Stimulated activated CD8-positive, alpha-beta memory T cell treated with anti-CD3 and anti-CD28 coated beads, Interleukin-4, amount 100 ng/mL, for 48 hours (primary cell): Measurements from ENCODE around the gene PPP2R2D.

Experiments used
- DNase-seq: peaks from one replicate; pipeline ENCODE4 v3.0.0-alpha.2; 2020

Gene PPP2R2D

DNA sequence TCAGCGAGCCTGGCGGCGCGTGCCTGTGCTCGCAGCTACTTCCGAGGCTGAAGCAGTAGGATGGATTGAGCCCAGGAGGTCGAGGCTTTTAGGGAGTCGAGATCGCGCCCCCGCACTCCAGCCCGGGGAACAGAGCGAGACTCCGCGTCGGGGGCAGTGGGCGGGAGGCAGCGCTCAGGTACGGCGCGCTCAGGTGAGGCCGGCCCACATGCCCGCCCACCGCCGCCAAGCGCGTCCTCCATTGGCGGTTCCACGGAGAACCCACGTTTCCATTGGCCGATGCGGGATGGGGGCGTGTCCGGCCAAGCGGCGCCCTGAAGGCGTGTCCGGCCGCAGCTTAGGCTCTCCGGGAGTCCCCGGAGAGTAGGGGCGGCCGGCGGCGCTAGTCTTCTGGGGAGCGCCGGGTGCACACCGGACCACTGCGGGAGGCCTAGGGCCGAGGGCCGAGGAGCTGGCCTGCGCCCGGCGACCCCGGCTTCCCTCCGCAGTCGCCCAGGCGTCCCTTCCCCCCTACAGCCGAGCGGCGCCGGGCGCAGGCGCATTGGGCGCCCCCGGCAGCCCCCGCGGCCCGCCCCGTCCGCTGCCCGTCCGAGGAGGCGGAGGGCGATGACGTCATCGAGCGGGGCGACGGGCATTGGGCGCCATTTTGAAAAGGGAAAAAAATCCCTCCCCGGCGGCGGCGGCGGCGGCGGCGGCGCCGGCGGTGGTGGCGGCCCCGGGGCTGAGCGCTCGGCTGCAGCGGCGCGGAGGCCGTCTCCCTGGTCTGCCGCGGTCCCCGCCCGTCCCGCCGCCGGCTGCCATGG lies at the start of gene PPP2R2D:
PPP2R2D (plus strand) TSS at position 659 of the 803 bp plus-strand sequence; CDS start at position 800, 141 bp downstream.
- DNase-seq: peak; percentile 95

DNA sequence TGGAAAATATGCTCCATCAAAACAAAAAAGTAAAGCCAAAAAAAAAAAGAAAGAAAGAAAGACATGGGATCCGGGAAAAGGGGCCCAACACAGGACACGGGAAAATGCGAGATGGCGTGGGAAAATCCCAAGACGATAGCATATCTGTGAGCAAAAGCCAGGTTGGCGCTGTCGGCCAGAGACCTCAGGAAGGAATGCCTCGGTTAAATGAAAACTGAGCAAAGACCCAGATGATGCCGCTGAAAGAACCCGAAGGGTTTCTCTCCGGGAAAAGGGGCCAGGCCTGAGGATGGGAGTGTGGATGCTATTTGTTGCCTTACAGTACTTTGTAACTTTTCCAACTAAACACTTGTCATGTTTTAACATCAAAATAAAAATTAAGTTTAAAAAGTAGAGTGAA lies 49.5 kb upstream of the PPP2R2D start:
- no peak for DNase-seq

DNA sequence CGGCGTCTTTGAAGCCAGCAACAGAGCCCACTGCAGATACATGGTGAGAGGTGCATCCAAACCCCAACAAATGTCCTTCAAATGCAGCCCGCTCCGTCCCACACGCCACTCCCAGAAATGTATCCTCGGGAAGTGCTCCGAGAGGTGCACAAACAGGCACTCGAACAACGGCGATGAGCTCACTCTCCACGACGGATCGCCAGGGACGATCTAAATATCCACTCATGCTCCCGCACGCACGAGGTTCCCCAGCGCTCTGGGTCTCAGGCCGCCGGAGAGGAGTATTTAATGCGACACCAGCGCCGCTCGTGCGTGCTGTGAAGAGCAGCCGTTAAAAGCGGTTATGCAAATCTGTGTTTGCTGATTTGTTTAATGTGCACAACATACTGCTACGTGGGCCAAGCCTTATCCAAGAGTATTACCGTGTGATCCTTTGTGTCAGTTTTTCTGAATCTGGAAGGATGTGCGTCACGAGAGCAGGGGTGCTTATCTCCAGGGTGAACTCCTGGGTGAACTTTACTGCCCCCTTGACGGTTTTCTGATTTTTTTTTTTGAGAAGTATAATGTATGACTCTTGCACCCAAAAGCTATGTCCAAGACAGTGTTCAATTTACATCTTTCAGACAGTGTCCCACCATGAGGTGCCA lies 48.5 kb upstream of the PPP2R2D start:
- DNase-seq: no peak

DNA sequence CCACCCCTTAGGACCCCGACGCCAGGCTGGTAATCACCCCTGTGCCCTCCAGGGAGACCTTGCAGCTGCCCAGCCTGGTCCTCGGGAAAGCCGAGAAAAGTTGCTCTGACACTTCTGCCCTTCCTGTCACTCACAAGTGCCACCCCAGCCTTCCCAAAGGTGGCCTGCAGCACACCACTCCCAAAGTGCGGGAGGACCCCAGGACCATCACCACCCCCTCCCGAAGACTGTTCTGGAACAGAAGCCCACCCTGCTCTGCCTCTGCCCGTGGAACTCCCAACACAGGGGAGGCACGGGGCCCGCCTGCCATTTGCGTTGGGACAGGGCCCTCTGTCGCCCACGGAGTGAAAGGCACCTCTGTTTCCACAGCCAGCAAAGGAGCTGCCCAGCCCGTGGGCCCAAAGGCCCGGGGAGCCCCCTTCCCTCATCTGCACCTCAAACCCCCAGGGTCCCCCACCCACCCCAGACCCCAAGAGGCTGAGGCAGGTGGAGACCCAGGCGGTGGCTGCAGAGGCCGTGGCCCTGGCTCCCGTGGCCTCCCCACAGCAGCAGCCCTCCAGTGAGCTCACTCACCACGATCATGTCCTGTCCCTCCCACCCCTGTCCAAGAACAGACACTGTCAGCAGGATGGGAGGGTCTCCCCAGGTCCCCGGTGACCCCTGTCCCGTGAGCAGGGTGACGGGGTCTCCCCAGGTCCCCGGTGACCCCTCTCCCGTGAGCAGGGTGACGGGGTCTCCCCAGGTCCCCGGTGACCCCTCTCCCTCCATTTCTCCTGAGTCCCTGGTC lies 47.8 kb upstream of the PPP2R2D start:
- no peak for DNase-seq

DNA sequence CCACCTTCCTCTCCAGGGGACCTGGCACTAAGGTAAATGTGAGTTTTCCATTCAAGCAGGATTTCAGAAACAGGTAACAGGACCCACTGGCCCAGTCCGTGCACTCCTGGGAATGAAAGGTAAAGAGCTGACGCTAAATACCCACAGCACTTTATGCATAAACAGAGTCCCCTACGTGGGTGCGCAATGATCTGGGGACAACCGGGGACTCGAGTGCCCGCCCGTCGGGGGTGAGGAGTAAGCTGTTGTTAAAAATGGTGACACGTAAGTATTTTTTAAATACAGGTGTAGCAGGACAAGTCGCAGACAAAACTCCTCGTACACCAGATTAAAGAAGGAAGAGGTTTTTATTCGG lies 47.2 kb upstream of the PPP2R2D start:
- no peak for DNase-seq

DNA sequence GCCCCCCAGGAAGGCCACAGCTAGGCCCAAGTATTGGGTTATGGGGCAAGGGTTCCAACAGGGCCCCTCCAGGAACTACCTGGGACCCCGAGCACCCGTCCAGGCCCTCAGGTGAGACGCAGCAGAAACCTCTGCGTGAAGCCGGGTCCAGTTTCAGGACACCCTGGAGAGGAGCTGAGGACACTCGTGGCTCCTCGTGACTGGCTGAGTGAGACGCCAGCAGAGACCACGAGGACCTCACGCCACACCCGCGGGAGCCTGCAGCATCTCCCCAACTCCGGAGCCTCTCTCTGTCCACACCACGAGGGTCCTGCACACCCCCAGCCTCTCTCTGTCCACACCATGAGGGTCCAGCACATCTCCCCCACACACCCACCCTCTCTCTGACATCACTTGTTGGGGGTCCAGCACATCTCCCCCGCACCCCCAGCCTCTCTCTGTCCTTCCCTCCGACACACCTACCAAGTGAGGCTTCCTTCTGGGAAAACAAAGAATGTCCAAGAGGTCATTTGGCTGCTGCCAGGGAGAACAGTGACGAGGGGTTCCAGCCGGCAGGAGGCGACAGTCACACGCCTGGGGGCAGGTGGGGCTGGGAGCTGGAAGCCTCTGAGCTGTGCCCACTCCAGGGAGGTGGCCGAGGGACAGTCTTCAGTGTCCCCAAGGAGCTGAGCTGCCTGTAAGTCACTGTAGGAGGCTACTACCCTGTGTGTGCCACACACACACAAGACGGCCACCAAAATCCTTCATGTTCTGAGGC lies 46.1 kb upstream of the PPP2R2D start:
- DNase-seq: no peak

DNA sequence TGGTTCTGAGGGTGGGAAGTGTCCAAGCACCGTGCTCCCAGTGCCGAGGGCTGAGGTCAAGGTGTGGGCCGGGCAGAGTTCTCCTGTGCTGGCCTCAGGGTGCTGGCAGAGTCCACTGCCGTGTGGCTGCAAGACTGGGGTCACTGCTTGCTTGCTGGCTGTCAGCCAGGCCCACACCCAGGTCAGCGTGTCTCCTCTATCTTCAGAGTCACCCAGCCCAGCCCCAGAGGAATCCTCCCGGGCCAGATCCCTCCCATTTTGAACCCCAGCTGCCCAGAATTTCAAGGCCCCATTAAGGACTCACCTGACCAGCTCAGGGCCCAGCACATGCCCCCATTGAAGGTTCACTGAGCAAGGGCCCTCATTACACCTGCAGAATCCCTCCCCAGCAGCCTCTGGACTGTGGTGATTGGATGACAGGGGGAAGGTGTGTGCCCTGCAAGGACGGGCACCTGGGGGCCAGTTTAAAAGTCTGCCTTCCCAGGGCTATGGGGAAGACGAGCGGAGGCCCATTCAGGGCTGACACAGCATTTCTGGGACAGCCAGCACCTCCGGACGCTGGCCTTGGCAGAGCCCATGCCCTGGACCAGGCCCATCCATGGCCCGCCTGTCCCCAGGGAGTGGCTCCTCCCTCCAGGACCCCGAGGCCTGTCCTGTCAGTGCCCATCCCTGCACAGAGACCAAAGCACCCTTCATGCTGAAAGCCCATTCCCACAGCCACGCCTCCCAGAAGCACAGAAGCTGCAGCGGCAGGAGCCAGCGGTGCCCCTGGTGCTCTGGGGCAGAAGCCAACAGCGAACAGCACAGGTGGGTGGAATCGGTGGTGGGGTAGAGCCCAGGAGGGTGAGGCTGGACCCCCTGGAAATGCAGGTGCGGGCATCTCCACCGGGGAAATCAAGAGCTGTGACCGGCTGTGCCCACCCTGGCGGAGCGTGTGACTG lies 45.1 kb upstream of the PPP2R2D start:
- no peak for DNase-seq

DNA sequence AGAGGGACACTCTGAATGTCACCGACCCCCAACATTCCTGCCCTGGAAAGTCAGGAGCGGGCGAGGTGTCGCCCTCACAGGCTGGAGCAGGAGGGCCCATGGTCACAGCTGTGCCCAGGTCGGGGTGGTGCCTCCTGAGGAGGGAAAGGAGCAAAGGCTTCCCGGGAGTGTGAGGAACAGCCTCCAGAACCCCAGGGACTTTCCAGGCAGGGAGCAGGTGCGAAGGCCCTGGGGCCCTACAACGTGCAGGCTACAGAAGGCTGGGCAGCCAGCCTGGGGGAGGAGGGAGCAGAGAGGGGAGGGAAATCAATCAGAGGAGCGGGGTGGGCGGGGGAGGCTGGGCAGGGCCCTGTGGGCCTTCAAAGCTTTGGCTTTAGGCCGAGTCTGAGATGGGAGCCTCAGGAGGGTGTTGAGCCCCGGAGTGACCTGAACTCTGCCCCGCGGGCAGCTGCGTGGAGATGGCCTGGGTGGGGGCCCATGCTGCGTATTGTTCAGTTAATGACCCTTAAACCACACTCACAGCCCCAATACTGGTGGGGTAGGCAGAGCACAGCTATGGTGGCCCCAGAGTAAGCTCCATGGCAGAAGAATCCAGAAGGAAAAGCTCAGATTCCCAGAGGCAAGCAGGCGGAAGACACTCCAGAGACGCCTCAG lies 44.2 kb upstream of the PPP2R2D start:
- DNase-seq: no peak

DNA sequence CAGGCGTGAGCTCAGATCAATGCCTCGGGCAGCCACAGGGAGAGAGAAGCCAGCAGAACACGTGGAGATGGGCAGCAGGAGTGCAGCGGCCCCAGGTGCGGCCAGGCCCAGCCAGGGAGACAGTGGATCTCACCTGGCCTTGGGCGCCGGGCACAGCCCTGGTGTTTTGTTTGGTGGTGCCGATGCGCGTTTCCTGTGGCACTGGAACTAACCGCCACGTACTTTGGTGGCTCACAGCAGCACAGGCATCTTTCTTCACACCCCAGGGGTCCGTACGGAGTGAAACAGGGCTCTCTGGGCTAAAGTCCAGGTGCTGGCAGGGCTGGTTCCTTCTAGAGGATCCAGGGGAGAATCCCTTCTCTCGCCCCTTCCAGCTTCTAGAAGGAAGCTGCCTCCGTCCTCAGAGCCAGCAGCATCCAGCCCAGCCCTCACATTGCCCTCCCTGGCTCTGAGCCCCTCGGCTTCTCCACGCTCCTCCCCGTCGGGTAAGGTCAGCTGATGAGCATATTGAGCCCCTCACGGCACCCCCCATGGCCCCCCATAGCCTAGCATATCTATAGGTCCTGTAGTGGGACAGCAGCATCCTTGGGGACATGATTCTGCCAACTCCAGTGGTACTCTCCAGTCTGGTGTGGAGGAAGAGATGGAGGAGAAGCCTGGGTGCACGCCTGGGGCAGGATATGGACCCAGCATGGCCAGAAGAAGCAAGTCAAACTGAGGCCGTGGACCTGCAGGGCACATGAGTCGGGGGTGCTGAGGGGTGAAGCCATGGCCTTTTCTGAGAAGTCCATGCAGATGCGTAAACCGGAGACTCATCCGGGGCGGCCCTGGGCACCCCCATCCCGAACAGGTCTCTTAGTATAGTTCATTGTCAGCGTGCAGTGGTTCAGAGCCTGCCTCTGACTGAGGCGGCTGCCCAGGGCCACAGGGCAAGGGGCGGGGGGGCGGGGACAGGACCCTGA lies 43.4 kb upstream of the PPP2R2D start:
- no peak for DNase-seq

DNA sequence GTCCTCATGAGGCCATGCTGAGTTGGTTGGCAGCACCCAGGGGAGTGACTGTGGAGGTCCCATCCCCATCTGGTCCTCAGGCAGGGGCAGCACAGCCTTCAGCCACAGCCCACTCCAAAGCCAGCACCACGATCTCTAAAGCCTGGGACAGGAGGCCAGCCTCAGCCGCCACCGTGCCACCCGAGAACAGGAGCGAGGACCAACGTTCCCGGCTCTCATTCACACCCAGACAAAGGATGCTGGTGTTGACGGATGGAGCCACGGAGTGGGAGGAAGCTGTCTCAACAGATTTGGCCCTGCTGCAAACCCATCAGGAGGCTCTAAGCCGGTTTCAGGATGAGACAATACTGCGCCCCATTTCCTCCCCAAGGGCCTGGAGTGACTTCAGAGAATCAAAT lies 42.7 kb upstream of the PPP2R2D start:
- no peak for DNase-seq

DNA sequence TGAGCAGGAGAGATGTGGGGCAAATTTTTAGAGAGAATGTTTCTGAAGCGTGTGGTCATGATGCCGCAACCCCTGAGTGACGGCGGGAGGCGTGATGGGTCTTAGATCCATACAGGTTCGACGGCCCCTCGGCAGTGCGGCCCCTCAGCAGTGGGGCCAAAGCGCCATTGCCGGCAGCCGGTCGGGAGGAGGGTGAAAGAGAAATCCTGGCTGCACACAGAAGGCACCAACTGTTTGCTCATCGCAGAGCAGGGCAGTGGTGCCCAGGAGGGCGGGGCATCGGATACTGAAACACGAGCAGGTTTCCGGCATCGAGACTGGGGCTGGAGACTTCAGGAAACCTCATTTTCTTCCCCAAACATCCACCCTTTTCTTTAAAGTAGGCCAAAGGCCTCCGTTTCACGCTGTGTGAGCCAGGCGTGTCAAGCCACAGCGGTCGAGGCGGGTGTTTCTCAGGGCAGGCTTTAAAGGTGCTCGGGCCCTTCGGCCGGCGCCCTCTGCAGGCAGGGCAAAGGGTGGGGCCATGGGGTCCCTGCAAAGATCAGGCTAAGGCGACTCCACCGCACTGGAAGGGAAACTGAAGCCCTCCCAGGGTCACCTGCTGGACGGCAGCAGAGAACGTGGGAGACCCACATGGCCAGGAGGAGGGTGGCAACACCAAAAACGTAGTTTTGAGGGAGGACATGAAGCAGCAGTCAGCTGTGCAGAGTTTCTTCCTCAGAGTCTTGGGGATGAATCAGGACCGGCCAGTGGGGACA lies 42.0 kb upstream of the PPP2R2D start:
- no peak for DNase-seq

DNA sequence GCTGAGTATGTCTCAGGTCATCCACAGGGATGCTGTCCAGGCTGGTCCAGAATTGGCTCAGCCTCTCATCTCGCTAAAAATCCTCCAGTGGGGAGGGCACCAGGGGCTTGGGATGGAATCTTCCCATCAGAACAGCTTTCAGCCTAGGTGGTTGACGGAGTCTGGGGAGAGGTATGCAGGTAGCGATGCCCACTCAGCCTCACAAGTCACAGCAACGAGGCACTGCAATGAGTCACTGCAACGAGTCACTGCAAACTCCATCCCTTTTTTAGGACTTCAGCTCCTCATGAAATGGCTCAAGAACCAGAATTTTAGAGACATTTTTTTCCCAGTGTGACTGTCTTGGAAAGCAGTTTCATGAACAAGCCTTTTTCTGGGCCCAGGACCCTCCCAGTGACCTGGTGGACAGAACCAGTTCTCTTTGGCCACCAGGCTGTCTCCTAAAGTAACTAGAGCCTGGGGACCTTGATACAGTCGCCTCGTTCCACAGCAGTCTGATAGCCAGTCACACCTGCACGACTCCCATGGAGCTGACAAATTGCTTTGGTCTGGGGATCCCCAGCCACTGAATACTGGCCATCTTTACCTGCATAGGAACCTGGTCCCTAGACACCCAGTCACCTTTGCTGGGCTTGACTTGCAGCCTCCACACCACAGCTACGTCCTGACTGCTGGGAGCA lies 41.3 kb upstream of the PPP2R2D start:
- no peak for DNase-seq

DNA sequence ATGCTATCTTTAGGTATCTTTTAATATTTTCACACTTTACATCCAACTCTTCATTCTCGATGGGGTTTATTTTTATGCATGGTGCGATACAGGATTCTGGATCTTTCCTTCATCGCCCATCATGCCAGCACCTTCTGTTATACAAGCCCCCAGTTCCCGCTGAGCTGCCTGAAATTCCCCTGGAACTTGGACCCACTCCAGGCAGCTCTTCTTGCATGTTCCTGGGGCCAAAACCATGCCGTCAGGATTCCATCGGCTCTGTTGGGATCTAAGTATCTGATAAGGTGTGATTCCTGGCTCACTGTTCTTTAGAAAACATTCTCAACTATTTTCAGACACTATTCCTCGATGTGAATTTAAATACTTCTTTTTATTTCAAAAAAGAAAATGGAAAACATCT lies 40.5 kb upstream of the PPP2R2D start:
- DNase-seq: no peak

DNA sequence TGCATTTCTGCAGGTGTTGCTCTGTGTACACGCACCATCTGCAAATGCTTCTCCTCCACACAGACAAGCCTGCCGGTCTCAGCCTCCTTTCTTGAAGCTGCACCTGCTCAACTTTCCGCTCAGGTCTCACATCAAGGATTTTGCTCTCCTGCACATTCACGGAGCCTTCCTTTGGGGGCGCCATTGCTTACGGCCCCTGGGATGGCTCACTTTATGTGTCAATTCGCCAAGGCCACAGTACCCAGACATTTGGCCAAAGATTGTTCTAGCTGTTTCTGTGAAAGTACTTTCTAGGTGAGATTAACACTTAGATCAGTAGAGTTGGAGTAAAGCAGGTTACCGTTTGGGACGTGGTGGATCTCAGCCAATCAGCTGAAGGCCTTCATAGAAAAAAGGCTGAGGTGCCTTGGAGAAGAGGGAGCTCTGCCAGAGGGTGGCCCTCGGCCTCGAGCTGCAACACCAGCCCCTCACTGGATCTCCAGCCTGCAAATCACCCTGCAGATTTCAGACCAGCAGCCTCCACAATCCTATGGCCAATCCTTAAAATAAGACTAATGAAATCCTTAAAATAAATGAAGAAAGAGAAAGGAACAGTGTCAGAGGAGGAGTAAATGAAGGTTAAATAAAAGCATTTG lies 39.9 kb upstream of the PPP2R2D start:
- no peak for DNase-seq

DNA sequence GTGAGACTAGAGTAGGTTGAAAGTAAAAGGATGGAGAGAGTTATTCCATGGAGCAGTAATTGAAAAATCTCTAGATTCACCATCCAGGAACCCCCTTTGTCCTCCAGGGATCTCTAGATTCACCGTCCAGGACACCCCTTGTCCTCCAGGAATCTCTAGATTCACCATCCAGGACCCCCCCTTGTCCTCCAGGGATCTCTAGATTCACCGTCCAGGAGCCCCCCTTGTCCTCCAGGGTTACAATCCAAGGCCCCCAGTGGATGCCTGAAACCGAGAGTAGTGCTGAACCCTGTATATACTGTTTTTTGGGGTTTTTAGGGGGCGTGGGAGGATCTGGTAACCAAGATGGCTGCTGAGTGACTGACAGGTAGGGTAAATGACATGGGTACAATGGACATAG lies 38.3 kb upstream of the PPP2R2D start:
- DNase-seq: no peak

DNA sequence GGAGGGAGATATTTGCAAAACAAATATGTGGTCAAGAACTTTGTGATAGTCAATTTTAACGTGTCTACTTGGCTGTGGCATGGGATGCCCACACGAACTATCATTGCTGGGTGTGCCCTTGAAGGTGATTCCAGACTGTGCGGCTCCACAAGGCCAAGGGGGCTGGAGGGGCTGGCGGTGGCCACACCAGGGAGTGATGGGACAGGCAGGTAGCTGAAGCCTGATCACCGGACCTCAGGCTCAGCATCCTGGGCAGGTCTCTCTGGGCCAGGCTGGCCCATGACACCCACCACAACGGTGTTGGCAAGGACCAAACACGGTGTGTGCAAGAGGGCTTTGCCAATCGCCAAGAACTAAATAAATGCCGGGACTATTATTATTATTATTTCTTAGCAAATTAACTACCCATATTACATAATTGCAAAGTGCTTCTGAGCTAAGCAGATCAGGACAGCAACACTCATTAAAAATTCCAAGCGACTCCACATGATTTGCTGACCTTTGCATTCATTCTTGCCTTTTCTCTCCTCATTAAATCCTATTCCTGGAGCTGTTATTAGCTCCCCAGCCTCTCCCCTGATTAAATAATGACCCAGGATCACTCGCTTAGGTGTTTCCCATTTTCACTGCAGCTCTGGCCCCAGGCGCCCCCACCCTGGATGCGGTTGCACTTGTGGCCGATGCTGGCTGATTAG lies 35.4 kb upstream of the PPP2R2D start:
- no peak for DNase-seq

DNA sequence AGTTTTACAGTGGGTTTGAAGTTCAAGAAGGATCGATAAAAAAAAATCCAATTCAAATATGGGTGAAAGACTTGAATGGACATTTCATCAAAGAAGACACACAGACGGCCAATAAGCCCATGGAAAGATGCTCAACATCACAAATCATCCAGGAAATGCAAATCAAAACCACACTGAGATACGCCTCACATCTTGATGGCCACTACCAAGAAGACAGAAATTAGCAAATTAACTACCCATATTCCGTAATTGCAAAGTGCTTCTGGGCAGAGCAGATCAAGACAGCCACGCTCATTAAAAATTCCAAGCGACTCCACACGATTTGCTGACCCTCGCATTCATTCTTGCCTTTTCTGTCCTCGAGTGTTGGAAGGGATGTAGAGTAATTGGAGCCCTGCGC lies 34.1 kb upstream of the PPP2R2D start:
- DNase-seq: no peak

DNA sequence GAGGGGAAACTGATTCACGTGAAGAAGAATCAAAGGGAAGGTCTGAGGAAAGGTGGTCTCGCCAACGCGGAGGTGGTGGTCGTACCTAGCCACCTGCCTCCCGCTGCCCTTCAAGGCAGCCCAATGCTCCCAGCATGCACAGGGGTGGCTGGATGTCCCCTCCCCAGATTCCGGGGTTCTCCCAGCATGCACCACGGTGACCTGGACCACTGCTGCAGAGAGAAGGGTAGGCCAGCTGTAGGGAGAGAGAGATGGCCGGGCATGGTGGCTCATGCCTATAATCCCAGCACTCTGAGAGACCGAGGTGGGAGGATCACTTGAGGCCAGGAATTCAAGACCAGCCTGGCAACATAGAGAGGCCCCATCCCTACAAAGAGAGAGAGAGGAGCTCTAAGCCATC lies 32.4 kb upstream of the PPP2R2D start:
- DNase-seq: no peak
